GM23338 (cell line): Measurements from ENCODE around the gene LMLN. TPM values are rescaled to one million over a fixed set of nuclear protein-coding genes. Genes with fewer than 3 reads are reported as not detected.

Experiments
- ATAC-seq: fragments of 200-7000 bp; cut with Tn5 transposase; 3 replicates; pipeline ENCODE4 v1.9.1; 2020
- DNase-seq: peaks from one replicate; pipeline ENCODE4 v3.0.0-alpha.2; 2015; ENCODE audit warnings: low spot score
- H2AFZ ChIP-seq: fragments of 200-600 bp; sonication (generic); 2 replicates; pipeline ENCODE4 v1.8.0; 2016; ENCODE audit warnings: antibody characterized with exemption, mild to moderate bottlenecking, moderate library complexity
- H3F3A ChIP-seq: fragments of 200-600 bp; sonication (generic); replicated peaks from 2 replicates; pipeline ENCODE4 v1.8.0; 2017; ENCODE audit warnings: antibody characterized with exemption, mixed run types, low read depth
- H3K27ac ChIP-seq: fragments of 200-600 bp; sonication (generic); 2 replicates; pipeline ENCODE4 v1.6.1; 2016; ENCODE audit warnings: low read depth
- H3K27me3 ChIP-seq: fragments of 200-600 bp; sonication (generic); 2 replicates; pipeline ENCODE4 v1.8.0; 2016; ENCODE audit warnings: mild to moderate bottlenecking, mixed run types, moderate library complexity; ENCODE audit not compliant: insufficient read depth
- H3K36me3 ChIP-seq: fragments of 200-600 bp; sonication (generic); 2 replicates; pipeline ENCODE4 v1.8.0; 2016; ENCODE audit warnings: mild to moderate bottlenecking; ENCODE audit not compliant: insufficient read depth
- H3K4me1 ChIP-seq: fragments of 200-600 bp; sonication (generic); 2 replicates; pipeline ENCODE4 v1.8.0; 2016; ENCODE audit warnings: mild to moderate bottlenecking, moderate library complexity; ENCODE audit not compliant: insufficient read depth
- H3K4me2 ChIP-seq: fragments of 200-600 bp; sonication (generic); 2 replicates; pipeline ENCODE4 v1.7.1; 2017; ENCODE audit warnings: mixed run types
- H3K4me3 ChIP-seq: fragments of 200-600 bp; sonication (generic); 2 replicates; pipeline ENCODE4 v1.6.1; 2016; ENCODE audit warnings: mixed run types
- H3K79me2 ChIP-seq: fragments of 200-600 bp; sonication (generic); replicated peaks from 2 replicates; pipeline ENCODE4 v1.8.0; 2017; ENCODE audit warnings: mild to moderate bottlenecking; ENCODE audit not compliant: insufficient read depth
- H3K9me2 ChIP-seq: fragments of 200-600 bp; sonication (generic); 2 replicates; pipeline ENCODE4 v1.8.0; 2017; ENCODE audit not compliant: insufficient read depth
- H4K20me1 ChIP-seq: fragments of 200-600 bp; sonication (generic); replicated peaks from 2 replicates; pipeline ENCODE4 v1.8.0; 2017; ENCODE audit warnings: mild to moderate bottlenecking; ENCODE audit not compliant: insufficient read depth
- H3K27ac Mint-ChIP-seq: 2 replicates; pipeline ENCODE4 v1.8.0; 2020; ENCODE audit warnings: inconsistent platforms, mild to moderate bottlenecking, moderate library complexity, mixed read lengths
- H3K27me3 Mint-ChIP-seq: 3 replicates; pipeline ENCODE4 v1.8.0; 2022; ENCODE audit warnings: low read depth, mild to moderate bottlenecking, moderate library complexity, mixed read lengths, inconsistent platforms; ENCODE audit not compliant: insufficient read depth, poor library complexity
- H3K36me3 Mint-ChIP-seq: 3 replicates; pipeline ENCODE4 v1.8.0; 2021; ENCODE audit warnings: low read depth, mild to moderate bottlenecking, inconsistent platforms, moderate library complexity, mixed read lengths
- H3K4me1 Mint-ChIP-seq: 3 replicates; pipeline ENCODE4 v1.8.0; 2020; ENCODE audit warnings: mild to moderate bottlenecking, inconsistent platforms, mixed read lengths
- H3K4me3 Mint-ChIP-seq: 3 replicates; pipeline ENCODE4 v1.8.0; 2021; ENCODE audit warnings: moderate library complexity, mild to moderate bottlenecking, inconsistent platforms, mixed read lengths
- H3K9me3 Mint-ChIP-seq: 3 replicates; pipeline ENCODE4 v1.8.0; 2020; ENCODE audit warnings: moderate library complexity, mild to moderate bottlenecking, inconsistent platforms, mixed read lengths
- CREB1 ChIP-seq: fragments of 250-450 bp; sonication (Bioruptor Pico); IDR thresholded peaks from 2 replicates; pipeline ENCODE4 v1.5.0; 2020; ENCODE audit warnings: low read depth, mild to moderate bottlenecking, moderate library complexity
- CTCF ChIP-seq, 2 experiments: fragments of 200-600 bp in 1 of 2; sonication (generic) in 1 of 2; conservative IDR thresholded peaks; 2 replicates each; pipeline versions ENCODE4 v1.5.1 to v1.6.1; 2016 to 2017; ENCODE audit warnings: antibody characterized with exemption in 2 of 2, low read depth in 2 of 2, mild to moderate bottlenecking in 2 of 2, moderate library complexity in 1 of 2
- EZH2 ChIP-seq: fragments of 200-600 bp; sonication (generic); IDR thresholded peaks from one replicate; pipeline ENCODE4 v1.8.0; 2017; ENCODE audit warnings: antibody characterized with exemption, mild to moderate bottlenecking, low read depth; ENCODE audit not compliant: unreplicated experiment
- EZH2phosphoT487 ChIP-seq: fragments of 200-600 bp; sonication (generic); IDR thresholded peaks from one replicate; pipeline ENCODE4 v1.8.1; 2018; ENCODE audit warnings: antibody characterized with exemption; ENCODE audit not compliant: unreplicated experiment
- JUNB ChIP-seq: IDR thresholded peaks from one replicate; pipeline ENCODE4 v1.6.1; 2016; ENCODE audit warnings: antibody characterized with exemption; ENCODE audit not compliant: unreplicated experiment
- NANOG ChIP-seq: IDR thresholded peaks from 2 replicates; pipeline ENCODE4 v1.6.1; 2016; ENCODE audit warnings: antibody characterized with exemption, borderline replicate concordance
- POLR2AphosphoS5 ChIP-seq: IDR thresholded peaks from 2 replicates; pipeline ENCODE4 v1.6.1; 2016; ENCODE audit warnings: antibody characterized with exemption, low read depth
- REST ChIP-seq: IDR thresholded peaks from one replicate; pipeline ENCODE4 v1.6.1; 2018; ENCODE audit warnings: antibody characterized with exemption; ENCODE audit not compliant: unreplicated experiment
- ZNF331 ChIP-seq: fragments of 250-450 bp; sonication (Bioruptor Pico); IDR thresholded peaks from 2 replicates; pipeline ENCODE4 v1.5.0; 2020; ENCODE audit warnings: low read depth, mild to moderate bottlenecking, moderate library complexity
- ZNF462 ChIP-seq: fragments of 250-450 bp; sonication (Bioruptor Pico); IDR thresholded peaks from 2 replicates; pipeline ENCODE4 v1.5.0; 2020; ENCODE audit warnings: mild to moderate bottlenecking, moderate library complexity
- polyA plus RNA-seq: library from polyadenylated mRNA; unstranded; fragments of >200 nt; fragmentation: Nextera tagmentation; extraction: Ambion mirVana; gene quantifications from 2 replicates; pipeline ENCODE4 v1.2.1, GENCODE V29; 2016
- total RNA-seq: library from RNA; depleted of rRNA; stranded (reverse); fragments of >200 nt; shearing (Covaris generic); gene quantifications from 2 replicates; pipeline ENCODE4 v1.2.3, GENCODE V29; 2014

Gene LMLN
- total and polyA plus RNA-seq, 2 experiments from 2014 or later, result 2.3 to 4.3 TPM

GRCh38 chr3:197957790-197958133, 2.3 kb upstream of the LMLN start (continued):
- TF ChIP-seq REST (no peak), CREB1 (CRISPR knock-in tag) (no peak)

- Histone ChIP-seq H3K4me2 (no peak overlapping the region), H3K4me3 (no peak overlapping the region), H3K4me1 (peaks cover 8% of the 10 kb centered on the region; the same call in 1 of the 2 replicates), H3K27me3 (no peaks in the 10 kb centered on the region), H4K20me1 (peaks cover 19% of the 10 kb centered on the region), H3K36me3 (peaks cover 29% of the 10 kb centered on the region), H2AFZ (no peak overlapping the region), H3F3A (peaks cover 41% of the 10 kb centered on the region), H3K27ac (peak overlapping the region; percentile 96), H3K79me2 (peaks cover 6% of the 10 kb centered on the region; the same call in 1 of the 2 replicates), H3K9me2 (no peaks in the 10 kb centered on the region)
- ATAC-seq, result no peak
- DNase-seq, result no peak
- Mint-ChIP-seq H3K27ac (no peak overlapping the region), H3K9me3 (no peaks in the 10 kb centered on the region), H3K4me1 (peaks cover 22% of the 10 kb centered on the region), H3K4me3 (peak overlapping the region; percentile 3; the same call in 1 of the 3 replicates), H3K27me3 (peaks cover 22% of the 10 kb centered on the region), H3K36me3 (peaks cover 37% of the 10 kb centered on the region)
- TF ChIP-seq REST (no peak), JUNB (no peak), ZNF462 (CRISPR knock-in tag) (no peak), POLR2AphosphoS5 (no peak), CREB1 (CRISPR knock-in tag) (no peak), EZH2 (no peak), ZNF331 (no peak), NANOG (no peak), CTCF (conservative IDR thresholded peaks at IDR 0.05; ENCODE audit: low read depth in 2 of 2) (no peak), EZH2phosphoT487 (no peak)
Measured at GRCh38 chr3:197958346-197958745, 1.7 kb upstream of the LMLN start.
